Cortex of kidney (tissue), 1 donor: ENCODE measurements around the gene C2orf42.
"Not testable (repeated sequence)": the region's sequence is repeated elsewhere in the genome, so short reads cannot be mapped to it uniquely, and the experiment has no call there.

Source experiments
- DNase-seq: peaks from one replicate; lab custom pipeline; 2025; lab: John Stamatoyannopoulos, UW

Gene C2orf42

GRCh38 chr2:70190418-70191243, at the start of gene C2orf42:
Gene C2orf42 (minus strand): TSS chr2:70191019. CDS start chr2:70181985, 9,034 bp downstream.
- DNase-seq = peak; percentile 36

- DNase-seq = no peak
Measured at GRCh38 chr2:70240599-70240998, 49.8 kb upstream of the C2orf42 start.

- no peak for DNase-seq
Measured at GRCh38 chr2:70233926-70234325, 43.1 kb upstream of the C2orf42 start.

- DNase-seq = no peak
Measured at GRCh38 chr2:70226781-70227180, 36.0 kb upstream of the C2orf42 start.

- not testable (repeated sequence) for DNase-seq
Measured at GRCh38 chr2:70223305-70223704, 32.5 kb upstream of the C2orf42 start.

GRCh38 chr2:70214953-70215549, 24.2 kb upstream of the C2orf42 start:
- no peak for DNase-seq

GRCh38 chr2:70214365-70214764, 23.5 kb upstream of the C2orf42 start:
- DNase-seq = no peak

GRCh38 chr2:70212298-70212932, 21.6 kb upstream of the C2orf42 start:
- no peak for DNase-seq

- DNase-seq = no peak
Measured at GRCh38 chr2:70211595-70211994, 20.8 kb upstream of the C2orf42 start.

GRCh38 chr2:70204452-70204851, 13.6 kb upstream of the C2orf42 start:
- DNase-seq = no peak

- DNase-seq = no peak
Measured at GRCh38 chr2:70203086-70203485, 12.3 kb upstream of the C2orf42 start.

- no peak for DNase-seq
Measured at GRCh38 chr2:70202236-70202806, 11.5 kb upstream of the C2orf42 start.

- DNase-seq = no peak
Measured at GRCh38 chr2:70201831-70202230, 11.0 kb upstream of the C2orf42 start.

- DNase-seq = no peak
Measured at GRCh38 chr2:70201225-70201768, 10.5 kb upstream of the C2orf42 start.

GRCh38 chr2:70199320-70199864, 8.6 kb upstream of the C2orf42 start:
- no peak for DNase-seq

GRCh38 chr2:70192516-70192915, 1.7 kb upstream of the C2orf42 start:
- no peak for DNase-seq

GRCh38 chr2:70191244-70191735, 471 bp upstream of the C2orf42 start:
- no peak for DNase-seq

GRCh38 chr2:70188460-70188859, 2.4 kb downstream of the C2orf42 start:
- no peak for DNase-seq

- DNase-seq = not testable (repeated sequence)
Measured at GRCh38 chr2:70187170-70187569, 3.6 kb downstream of the C2orf42 start.

- DNase-seq = no peak
Measured at GRCh38 chr2:70182689-70183088, 8.1 kb downstream of the C2orf42 start.

GRCh38 chr2:70181363-70181956, 9.4 kb downstream of the C2orf42 start:
- no peak for DNase-seq
